ENCODE results near the gene EIF2B1. TPM values are rescaled to one million over a fixed set of nuclear protein-coding genes. Genes with fewer than 3 reads are reported as not detected.
A peak's percentile ranks its signal among the peaks of the same experiment; 100 is the strongest.
"Not testable (repeated sequence)": the region's sequence is repeated elsewhere in the genome, so short reads cannot be mapped to it uniquely, and the experiment has no call there.

Gene EIF2B1
- polyA plus RNA-seq, 1 experiment, result 29.9 TPM

DNA sequence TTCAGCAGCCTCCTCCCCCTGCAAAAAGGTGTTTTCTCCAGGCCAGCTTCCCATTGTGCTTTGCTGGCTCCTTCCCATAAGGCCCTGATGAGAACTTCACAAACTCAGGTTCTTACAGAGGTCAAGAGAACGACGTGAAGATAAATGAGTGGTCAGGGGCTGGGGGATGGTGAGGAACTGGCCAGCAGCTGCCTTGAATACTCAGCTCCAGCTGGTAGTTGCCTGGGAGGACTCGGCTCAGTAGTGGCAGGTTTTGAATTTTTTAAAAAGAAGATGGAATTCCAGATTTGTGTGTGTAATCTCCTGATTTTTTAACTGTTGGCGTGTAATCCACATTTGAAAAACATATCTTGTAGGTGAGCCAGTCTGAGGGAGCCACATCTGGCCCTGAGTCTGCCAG, 25.7 kb downstream of the EIF2B1 start:
- ChIA-PET CTCF (interaction anchor here (0.6 kb wide), 2 partner anchors 11 to 44 kb away, joined by 3 to 4 read pairs; no protein-coding TSS in a partner anchor), POLR2A (no interaction called here)
- Histone ChIP-seq H3K36me3 (ENCODE audit: control insufficient read depth, insufficient read depth, low read length) (peaks cover 21% of the 10 kb centered on the region), H3K27me3 (ENCODE audit: control insufficient read depth, insufficient read depth, low read length) (no peaks in the 10 kb centered on the region), H3K4me3 (ENCODE audit: low read depth, low read length) (no peak overlapping the region)
- TF ChIP-seq, protein P1, sequence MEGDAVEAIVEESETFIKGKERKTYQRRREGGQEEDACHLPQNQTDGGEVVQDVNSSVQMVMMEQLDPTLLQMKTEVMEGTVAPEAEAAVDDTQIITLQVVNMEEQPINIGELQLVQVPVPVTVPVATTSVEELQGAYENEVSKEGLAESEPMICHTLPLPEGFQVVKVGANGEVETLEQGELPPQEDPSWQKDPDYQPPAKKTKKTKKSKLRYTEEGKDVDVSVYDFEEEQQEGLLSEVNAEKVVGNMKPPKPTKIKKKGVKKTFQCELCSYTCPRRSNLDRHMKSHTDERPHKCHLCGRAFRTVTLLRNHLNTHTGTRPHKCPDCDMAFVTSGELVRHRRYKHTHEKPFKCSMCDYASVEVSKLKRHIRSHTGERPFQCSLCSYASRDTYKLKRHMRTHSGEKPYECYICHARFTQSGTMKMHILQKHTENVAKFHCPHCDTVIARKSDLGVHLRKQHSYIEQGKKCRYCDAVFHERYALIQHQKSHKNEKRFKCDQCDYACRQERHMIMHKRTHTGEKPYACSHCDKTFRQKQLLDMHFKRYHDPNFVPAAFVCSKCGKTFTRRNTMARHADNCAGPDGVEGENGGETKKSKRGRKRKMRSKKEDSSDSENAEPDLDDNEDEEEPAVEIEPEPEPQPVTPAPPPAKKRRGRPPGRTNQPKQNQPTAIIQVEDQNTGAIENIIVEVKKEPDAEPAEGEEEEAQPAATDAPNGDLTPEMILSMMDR (IDR thresholded peaks at IDR 0.05; ENCODE audit: insufficient read depth, low read depth, low read length), result no peak
- no peak for DNase-seq (ENCODE audit: low read depth)

DNA sequence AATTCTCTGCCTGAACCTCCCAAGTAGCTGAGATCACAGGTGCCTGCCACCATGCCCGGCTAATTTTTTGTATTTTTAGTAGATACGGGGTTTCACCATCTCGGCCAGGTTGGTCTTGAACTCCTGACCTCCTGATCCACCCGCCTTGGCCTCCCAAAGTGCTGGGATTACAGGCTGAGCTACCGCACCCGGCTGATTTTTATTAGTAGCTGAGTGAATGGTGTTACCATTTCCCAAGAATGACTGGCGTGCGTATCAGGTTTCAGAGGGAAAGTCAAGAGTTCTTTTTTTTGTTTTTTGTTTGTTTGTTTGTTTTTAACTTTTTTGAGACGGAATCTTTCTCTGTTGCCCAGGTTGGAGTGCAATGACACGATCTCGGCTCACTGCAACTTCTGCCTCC, 30.0 kb downstream of the EIF2B1 start:
- not testable (repeated sequence) for DNase-seq (ENCODE audit: low read depth)

DNA sequence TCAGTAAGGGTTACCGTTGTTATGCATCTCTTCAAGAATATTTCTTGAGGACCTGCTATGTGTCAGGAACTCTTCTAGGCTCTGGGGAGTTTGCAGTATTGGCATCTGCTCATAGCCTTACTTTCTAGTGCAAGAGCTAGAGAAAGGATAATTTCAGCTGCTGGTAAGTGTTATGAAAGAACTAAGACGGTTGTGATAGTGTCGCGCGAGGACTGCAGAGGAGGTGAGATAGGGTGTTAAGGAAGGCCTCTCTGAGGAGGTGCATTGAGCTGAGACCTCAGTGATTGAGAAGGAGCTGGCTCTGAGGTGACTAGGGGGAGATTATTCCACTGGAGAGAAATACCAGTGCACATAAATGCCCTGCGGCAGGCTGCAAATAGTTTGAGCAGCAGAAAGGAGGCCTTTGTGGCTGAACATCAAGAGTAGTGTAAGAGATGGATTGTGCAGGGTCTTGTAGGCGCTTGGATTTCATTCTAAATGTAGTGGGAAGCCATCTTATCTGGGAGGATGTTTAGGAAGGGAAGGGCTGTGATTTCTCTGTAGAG, 30.8 kb downstream of the EIF2B1 start:
- POLR2A ChIA-PET, result no interaction called here
- CTCF ChIA-PET, result interaction anchor here (0.6 to 1.4 kb wide), 10 partner anchors 13 to 738 kb away, joined by 3 to 5 read pairs (median 3); partner anchors contain the start of gene TMED2
- Histone ChIP-seq H3K4me3 (ENCODE audit: low read depth, low read length) (peak overlapping the region; percentile 89), H3K36me3 (ENCODE audit: control insufficient read depth, insufficient read depth, low read length) (peaks cover 9% of the 10 kb centered on the region), H3K27me3 (ENCODE audit: control insufficient read depth, insufficient read depth, low read length) (no peaks in the 10 kb centered on the region)
- DNase-seq (ENCODE audit: low read depth), result no peak
- TF ChIP-seq, protein P1 (IDR thresholded peaks at IDR 0.05; ENCODE audit: insufficient read depth, low read depth, low read length), result no peak

More for the DNA sequence above, 30.0 kb downstream of the EIF2B1 start:
- CTCF ChIA-PET; H3K4me3 ChIP-seq (ENCODE audit: low read depth, low read length); H3K27me3 ChIP-seq (ENCODE audit: control insufficient read depth, insufficient read depth, low read length); POLR2A ChIA-PET: not testable (repeated sequence)
- peaks cover 14% of the 10 kb centered on the region for H3K36me3 ChIP-seq (ENCODE audit: control insufficient read depth, insufficient read depth, low read length)

DNA sequence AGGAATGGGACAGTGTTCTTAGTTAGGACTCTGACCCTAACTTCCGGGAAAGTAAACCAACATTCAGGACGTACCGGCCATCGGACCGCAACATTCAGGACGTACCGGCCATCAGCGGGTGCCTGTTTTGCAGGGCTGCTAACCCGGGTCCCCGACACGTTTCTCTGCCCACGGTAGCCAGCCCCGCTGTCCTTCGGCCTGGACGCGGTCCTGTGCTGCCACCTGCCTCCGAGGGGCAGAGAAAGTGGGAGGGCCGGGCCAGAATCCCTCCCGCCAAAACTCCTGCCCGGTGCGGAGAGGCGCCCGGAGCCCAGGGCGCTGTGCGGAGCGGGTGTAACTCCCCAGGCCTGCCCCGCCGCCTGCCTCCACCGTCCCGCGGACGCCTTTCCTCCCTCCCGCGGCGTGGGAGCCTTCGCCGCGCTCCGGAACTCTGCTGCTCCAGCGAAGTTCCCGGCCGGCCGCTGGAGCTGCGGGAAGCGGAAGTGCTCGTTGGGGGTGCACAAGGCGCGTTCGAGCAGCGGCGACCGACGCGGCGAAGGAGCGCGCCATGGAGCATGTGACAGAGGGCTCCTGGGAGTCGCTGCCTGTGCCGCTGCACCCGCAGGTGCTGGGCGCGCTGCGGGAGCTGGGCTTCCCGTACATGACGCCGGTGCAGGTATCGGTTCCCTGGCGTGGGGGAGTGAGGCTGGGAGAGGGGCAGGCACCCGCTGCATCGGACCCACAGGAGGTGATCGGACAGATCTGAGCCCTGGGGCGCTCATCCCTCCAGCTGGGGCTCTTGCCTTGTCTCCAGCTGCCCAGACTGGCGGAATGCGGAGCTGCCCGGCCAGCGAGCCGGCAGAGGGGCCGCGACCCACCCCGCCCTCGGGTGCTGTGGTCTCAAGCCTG, 31.6 kb downstream of the EIF2B1 start, which contains the start of gene DDX55:
Gene DDX55, plus strand, starts transcription at position 498 of the 888 bp plus-strand sequence. Its CDS starts 50 bp downstream, at position 548.
- Histone ChIP-seq H3K36me3 (ENCODE audit: control insufficient read depth, insufficient read depth, low read length) (peaks cover 4% of the 10 kb centered on the region), H3K27me3 (ENCODE audit: control insufficient read depth, insufficient read depth, low read length) (no peaks in the 10 kb centered on the region), H3K4me3 (ENCODE audit: low read depth, low read length) (peak within 1 kb of the TSS; percentile 89)
- peak; percentile 9 for DNase-seq (ENCODE audit: low read depth)
- ChIA-PET CTCF (interaction anchor here (0.6 to 1.4 kb wide), 11 partner anchors 12 to 737 kb away, joined by 3 to 5 read pairs (median 3); partner anchors contain the start of gene TMED2), POLR2A (no interaction called here)
- TF ChIP-seq, protein P1 (IDR thresholded peaks at IDR 0.05; ENCODE audit: insufficient read depth, low read depth, low read length), result peak; percentile 42; the same call in 1 of the 2 replicates

DNA sequence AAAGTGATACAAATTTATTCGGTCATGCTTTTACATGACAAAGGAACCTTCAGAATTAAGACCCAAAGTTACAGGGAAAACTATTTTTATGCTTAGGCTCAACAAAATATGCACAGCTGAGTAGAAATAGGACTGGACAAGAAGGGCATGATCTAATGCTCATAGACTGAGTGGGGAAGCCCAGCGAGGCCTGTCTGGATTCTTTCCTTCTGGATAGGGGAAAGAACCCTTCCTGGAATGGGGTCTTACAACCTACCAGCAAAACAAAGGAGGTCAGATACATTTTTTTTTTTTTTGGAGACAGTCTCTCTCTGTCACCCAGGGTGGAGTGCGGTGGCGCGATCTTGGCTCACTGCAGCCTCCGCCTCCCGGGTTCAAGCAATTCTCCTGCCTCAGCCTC, 33.8 kb downstream of the EIF2B1 start:
- CTCF ChIA-PET, result interaction anchor here (1.0 kb wide), 1 partner anchor 12 kb away, joined by 3 read pairs; no protein-coding TSS in a partner anchor
- POLR2A ChIA-PET, result no interaction called here
- DNase-seq (ENCODE audit: low read depth), result no peak

More for the DNA sequence above, 33.8 kb downstream of the EIF2B1 start:
- Histone ChIP-seq H3K4me3 (ENCODE audit: low read depth, low read length) (no peak overlapping the region), H3K36me3 (ENCODE audit: control insufficient read depth, insufficient read depth, low read length) (peaks cover 6% of the 10 kb centered on the region), H3K27me3 (ENCODE audit: control insufficient read depth, insufficient read depth, low read length) (no peaks in the 10 kb centered on the region)
- TF ChIP-seq, protein P1 (IDR thresholded peaks at IDR 0.05; ENCODE audit: insufficient read depth, low read depth, low read length), result no peak

Measured in BJ (cell line).